Central memory CD8-positive, alpha-beta T cell (primary cell): ENCODE data around the gene ERAS.
"Not testable (repeated sequence)": the region's sequence is repeated elsewhere in the genome, so short reads cannot be mapped to it uniquely, and the experiment has no call there.

Experiments used
- ATAC-seq: fragments of 150-1000 bp; cut with Tn5 transposase; replicated peaks from 2 replicates; pipeline ENCODE4 v1.10.0; 2022; ENCODE audit warnings: mild to moderate bottlenecking, moderate FRiP score, moderate number of reproducible peaks; ENCODE audit not compliant: poor library complexity, severe bottlenecking; ENCODE audit errors: extremely low read depth
- DNase-seq, 2 donors: peaks; one replicate each; pipeline ENCODE4 v3.0.0; 2021; ENCODE audit warnings: low spot score in 2 of 2
- H3K27ac Mint-ChIP-seq: one replicate; pipeline ENCODE4 v1.8.0; 2022; ENCODE audit warnings: low read depth, mild to moderate bottlenecking, moderate library complexity, mixed read lengths
- H3K27me3 Mint-ChIP-seq: one replicate; pipeline ENCODE4 v1.8.0; 2022; ENCODE audit warnings: mixed read lengths
- H3K36me3 Mint-ChIP-seq: one replicate; pipeline ENCODE4 v1.8.0; 2022; ENCODE audit warnings: mild to moderate bottlenecking, moderate library complexity, mixed read lengths; ENCODE audit not compliant: insufficient read depth
- H3K4me1 Mint-ChIP-seq: one replicate; pipeline ENCODE4 v1.8.0; 2022; ENCODE audit warnings: mixed read lengths
- H3K4me3 Mint-ChIP-seq: one replicate; pipeline ENCODE4 v1.8.0; 2022; ENCODE audit warnings: mild to moderate bottlenecking, moderate library complexity, mixed read lengths
- H3K9me3 Mint-ChIP-seq: one replicate; pipeline ENCODE4 v1.8.0; 2022; ENCODE audit warnings: mixed read lengths

Gene ERAS

DNA sequence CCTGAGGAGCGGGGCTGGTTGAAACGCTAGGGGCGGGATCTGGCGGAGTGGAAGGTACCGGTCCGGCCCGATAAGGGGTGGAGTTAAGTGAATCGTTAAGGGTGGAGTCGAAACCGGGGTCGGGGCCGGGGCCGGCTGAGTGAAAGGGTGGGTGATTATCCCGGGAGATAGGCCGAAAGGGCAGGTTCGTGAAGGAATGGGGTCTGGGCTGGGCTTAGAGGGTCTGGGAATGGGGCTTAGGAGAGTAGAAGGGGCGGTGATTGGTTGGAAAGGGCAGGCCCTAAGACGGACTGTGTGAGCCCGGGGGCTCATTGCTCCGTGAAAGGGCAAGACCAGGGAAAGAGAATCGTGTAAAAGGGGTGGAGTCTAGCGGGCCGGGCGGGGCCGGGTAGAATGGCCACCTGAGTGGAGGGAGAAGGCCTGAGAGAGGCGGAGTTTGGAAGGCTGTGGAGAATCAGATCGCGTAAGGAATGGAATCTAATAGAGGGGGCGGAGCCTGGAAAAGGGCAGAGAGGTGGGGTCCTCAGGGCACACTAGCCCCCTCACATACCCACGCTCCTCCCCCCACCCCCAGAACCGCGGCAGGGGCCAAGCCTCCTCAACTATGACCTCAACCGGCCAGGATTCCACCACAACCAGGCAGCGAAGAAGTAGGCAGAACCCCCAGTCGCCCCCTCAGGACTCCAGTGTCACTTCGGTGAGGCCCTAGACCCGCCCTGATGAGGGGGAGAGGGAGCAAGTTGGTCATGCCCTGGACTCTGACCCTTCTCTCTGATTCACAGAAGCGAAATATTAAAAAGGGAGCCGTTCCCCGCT, 24.0 kb upstream of the ERAS start:
- Mint-ChIP-seq H3K27me3 (no peaks in the 10 kb centered on the region), H3K27ac (peak overlapping the region; percentile 97), H3K36me3 (peaks cover 16% of the 10 kb centered on the region), H3K9me3 (no peaks in the 10 kb centered on the region), H3K4me3 (peak overlapping the region; percentile 96), H3K4me1 (peaks cover 31% of the 10 kb centered on the region)
- no peak for DNase-seq
- ATAC-seq = no peak

DNA sequence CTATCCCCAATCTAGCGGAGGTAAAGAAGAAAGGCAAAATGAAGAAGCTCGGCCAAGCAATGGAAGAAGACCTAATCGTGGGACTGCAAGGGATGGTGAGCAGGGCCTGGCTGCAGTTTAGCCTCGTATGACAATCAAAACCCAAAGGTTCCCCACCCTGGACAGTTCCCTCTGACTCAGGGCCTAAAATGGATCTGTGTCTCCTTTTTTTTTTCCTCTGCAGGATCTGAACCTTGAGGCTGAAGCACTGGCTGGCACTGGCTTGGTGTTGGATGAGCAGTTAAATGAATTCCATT, 23.5 kb upstream of the ERAS start:
- DNase-seq (no peak), ATAC-seq (no peak)
- Mint-ChIP-seq H3K36me3 (peaks cover 16% of the 10 kb centered on the region), H3K4me1 (peaks cover 31% of the 10 kb centered on the region), H3K27me3 (no peaks in the 10 kb centered on the region), H3K27ac (peak overlapping the region; percentile 97), H3K4me3 (peak overlapping the region; percentile 96), H3K9me3 (no peaks in the 10 kb centered on the region)

- Mint-ChIP-seq H3K36me3 (peaks cover 14% of the 10 kb centered on the region), H3K4me1 (peaks cover 21% of the 10 kb centered on the region), H3K4me3 (no peak overlapping the region), H3K27ac (no peak overlapping the region), H3K27me3 (no peaks in the 10 kb centered on the region), H3K9me3 (no peaks in the 10 kb centered on the region)
- DNase-seq = no peak
- ATAC-seq = no peak
These were observed 20.2 kb upstream of the ERAS start for GRCh38 chrX:48806081-48806480.

GRCh38 chrX:48813644-48814043, 12.7 kb upstream of the ERAS start:
- no peaks in the 10 kb centered on the region for H3K9me3 Mint-ChIP-seq
- H3K36me3 Mint-ChIP-seq = peaks cover 9% of the 10 kb centered on the region
- peak overlapping the region; percentile 72 for H3K27ac Mint-ChIP-seq
- H3K4me3 Mint-ChIP-seq = no peak overlapping the region
- ATAC-seq = no peak
- H3K4me1 Mint-ChIP-seq = no peaks in the 10 kb centered on the region
- no peak for DNase-seq
- no peaks in the 10 kb centered on the region for H3K27me3 Mint-ChIP-seq

GRCh38 chrX:48814722-48815121, 11.6 kb upstream of the ERAS start:
- no peak for ATAC-seq
- Mint-ChIP-seq H3K4me1 (no peaks in the 10 kb centered on the region), H3K27me3 (no peaks in the 10 kb centered on the region), H3K9me3 (no peaks in the 10 kb centered on the region), H3K4me3 (no peak overlapping the region), H3K27ac (no peak overlapping the region), H3K36me3 (peaks cover 9% of the 10 kb centered on the region)
- no peak for DNase-seq

GRCh38 chrX:48815266-48815665, 11.0 kb upstream of the ERAS start:
- H3K9me3 Mint-ChIP-seq = no peaks in the 10 kb centered on the region
- H3K36me3 Mint-ChIP-seq = peaks cover 9% of the 10 kb centered on the region
- no peaks in the 10 kb centered on the region for H3K4me1 Mint-ChIP-seq
- no peak overlapping the region for H3K4me3 Mint-ChIP-seq
- H3K27me3 Mint-ChIP-seq = no peaks in the 10 kb centered on the region
- no peak for ATAC-seq
- H3K27ac Mint-ChIP-seq = no peak overlapping the region
- DNase-seq = no peak

DNA sequence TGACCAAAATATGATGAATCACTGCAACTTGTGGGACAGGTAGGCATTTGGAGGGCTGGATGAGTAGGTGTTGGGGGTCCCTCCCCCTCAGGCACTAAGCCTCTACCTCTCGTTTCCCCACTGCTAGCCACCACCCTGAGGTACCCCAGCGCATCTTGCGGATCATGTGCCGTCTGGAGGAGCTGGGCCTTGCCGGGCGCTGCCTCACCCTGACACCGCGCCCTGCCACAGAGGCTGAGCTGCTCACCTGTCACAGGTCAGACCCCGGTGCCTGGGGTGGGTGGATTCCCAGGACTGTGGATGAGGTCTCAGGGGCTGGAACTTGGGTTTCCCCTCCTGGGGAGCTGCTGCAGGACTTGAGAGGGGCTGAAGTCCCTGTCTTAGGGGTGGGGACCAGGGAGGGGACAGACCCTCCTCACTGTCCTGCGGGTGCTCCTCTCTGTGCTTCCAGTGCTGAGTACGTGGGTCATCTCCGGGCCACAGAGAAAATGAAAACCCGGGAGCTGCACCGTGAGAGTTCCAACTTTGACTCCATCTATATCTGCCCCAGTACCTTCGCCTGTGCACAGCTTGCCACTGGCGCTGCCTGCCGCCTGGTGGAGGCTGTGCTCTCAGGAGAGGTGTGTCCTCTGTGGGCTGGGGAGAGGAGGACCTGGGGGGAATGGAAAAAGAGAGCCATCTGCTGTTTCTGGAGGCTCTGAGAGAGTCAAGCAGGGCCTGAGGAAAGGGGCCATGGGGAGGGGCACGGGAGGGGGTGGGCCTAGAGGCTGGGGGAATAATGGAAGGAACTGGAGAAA, 10.1 kb upstream of the ERAS start:
- Mint-ChIP-seq H3K9me3 (no peaks in the 10 kb centered on the region), H3K4me1 (no peaks in the 10 kb centered on the region), H3K27me3 (no peaks in the 10 kb centered on the region), H3K27ac (no peak overlapping the region), H3K4me3 (no peak overlapping the region), H3K36me3 (peaks cover 8% of the 10 kb centered on the region)
- no peak for ATAC-seq
- DNase-seq = no peak

- Mint-ChIP-seq H3K9me3 (no peaks in the 10 kb centered on the region), H3K4me3 (no peak overlapping the region), H3K36me3 (peaks cover 4% of the 10 kb centered on the region), H3K4me1 (no peaks in the 10 kb centered on the region), H3K27me3 (no peaks in the 10 kb centered on the region), H3K27ac (no peak overlapping the region)
- ATAC-seq (no peak), DNase-seq (no peak)
These were observed 8.2 kb upstream of the ERAS start for GRCh38 chrX:48818098-48818497.

GRCh38 chrX:48818866-48819265, 7.4 kb upstream of the ERAS start:
- no peak overlapping the region for H3K27ac Mint-ChIP-seq
- H3K9me3 Mint-ChIP-seq = no peaks in the 10 kb centered on the region
- H3K4me1 Mint-ChIP-seq = no peaks in the 10 kb centered on the region
- DNase-seq (no peak), ATAC-seq (no peak)
- H3K4me3 Mint-ChIP-seq = no peak overlapping the region
- H3K27me3 Mint-ChIP-seq = no peaks in the 10 kb centered on the region
- H3K36me3 Mint-ChIP-seq = peaks cover 2% of the 10 kb centered on the region

GRCh38 chrX:48819394-48819793, 6.9 kb upstream of the ERAS start:
- H3K36me3 Mint-ChIP-seq, H3K9me3 Mint-ChIP-seq, H3K27me3 Mint-ChIP-seq: not testable (repeated sequence)

GRCh38 chrX:48823053-48823452, 3.3 kb upstream of the ERAS start:
- peaks cover 4% of the 10 kb centered on the region for H3K4me1 Mint-ChIP-seq
- DNase-seq = no peak
- no peak for ATAC-seq
- H3K4me3 Mint-ChIP-seq = no peak overlapping the region
- peaks cover 5% of the 10 kb centered on the region for H3K36me3 Mint-ChIP-seq
- H3K27me3 Mint-ChIP-seq = peaks cover 9% of the 10 kb centered on the region
- no peaks in the 10 kb centered on the region for H3K9me3 Mint-ChIP-seq
- no peak overlapping the region for H3K27ac Mint-ChIP-seq

More at GRCh38 chrX:48819394-48819793, 6.9 kb upstream of the ERAS start:
- DNase-seq, ATAC-seq, H3K4me1 Mint-ChIP-seq, H3K4me3 Mint-ChIP-seq, H3K27ac Mint-ChIP-seq: not testable (repeated sequence)

- Mint-ChIP-seq H3K4me3 (no peak overlapping the region), H3K27ac (no peak overlapping the region), H3K4me1 (peaks cover 4% of the 10 kb centered on the region), H3K9me3 (no peaks in the 10 kb centered on the region), H3K27me3 (peaks cover 9% of the 10 kb centered on the region), H3K36me3 (peaks cover 5% of the 10 kb centered on the region)
- DNase-seq (no peak), ATAC-seq (no peak)
These were observed 2.2 kb upstream of the ERAS start for GRCh38 chrX:48824066-48824465.
